HL-60 (cell line): ENCODE results near the gene FBN2.

ENCODE experiments used
- DNase-seq, 2 experiments: peaks; one replicate each; pipeline ENCODE4 v3.0.0-alpha.2; 2010 to 2020; ENCODE audit warnings: low read depth in 1 of 2, low spot score in 1 of 2
- H3K27ac ChIP-seq: fragments of 250-450 bp; sonication (Bioruptor Pico); replicated peaks from 2 replicates; pipeline ENCODE4 v1.5.1; 2020; ENCODE audit warnings: mild to moderate bottlenecking, moderate library complexity
- H3K27me3 ChIP-seq: fragments of 250-450 bp; sonication (Bioruptor Pico); 2 replicates; pipeline ENCODE4 v1.5.1; 2021; ENCODE audit warnings: mild to moderate bottlenecking, moderate library complexity; ENCODE audit not compliant: insufficient read depth, poor library complexity, severe bottlenecking
- H3K4me3 ChIP-seq: replicated peaks from 2 replicates; pipeline ENCODE4 v1.5.1; 2011; ENCODE audit warnings: mild to moderate bottlenecking, control low read depth, low read length; ENCODE audit not compliant: insufficient read depth
- CTCF ChIP-seq: IDR thresholded peaks from one replicate; pipeline ENCODE4 v1.5.1; 2011; ENCODE audit warnings: low read length, control low read depth, inconsistent platforms; ENCODE audit not compliant: insufficient read depth
- GABPA ChIP-seq: IDR thresholded peaks from 2 replicates; pipeline ENCODE4 v1.6.1; 2012; ENCODE audit warnings: low read depth
- POLR2AphosphoS5 ChIP-seq: IDR thresholded peaks from 2 replicates; pipeline ENCODE4 v1.6.1; 2012; ENCODE audit warnings: low read depth
- REST ChIP-seq: IDR thresholded peaks from 2 replicates; pipeline ENCODE4 v1.6.1; 2012; ENCODE audit warnings: low read depth; ENCODE audit not compliant: insufficient replicate concordance
- SPI1 ChIP-seq: IDR thresholded peaks from 2 replicates; pipeline ENCODE4 v1.6.1; 2012; ENCODE audit warnings: low read depth, mild to moderate bottlenecking, borderline replicate concordance

Gene FBN2

DNA sequence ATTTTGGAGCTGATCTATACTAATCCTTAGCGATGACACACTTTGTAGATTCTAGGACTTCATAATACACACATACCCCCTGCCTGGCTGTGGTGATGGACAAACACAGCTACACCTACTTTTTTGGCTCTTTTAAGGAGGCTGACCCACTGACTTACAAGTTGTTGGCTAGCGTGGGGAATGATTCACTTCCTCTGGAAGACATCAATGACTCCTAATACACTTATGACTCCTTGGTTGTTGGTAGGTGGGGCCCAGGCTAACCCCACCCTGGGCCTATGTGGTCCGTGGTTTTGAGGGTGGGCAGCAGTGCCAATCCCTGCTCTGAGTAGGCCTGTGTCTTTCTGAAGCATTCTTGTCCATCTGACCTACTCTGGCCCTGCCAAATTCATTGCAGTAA, 310.0 kb downstream of the FBN2 start:
- no peak for DNase-seq

DNA sequence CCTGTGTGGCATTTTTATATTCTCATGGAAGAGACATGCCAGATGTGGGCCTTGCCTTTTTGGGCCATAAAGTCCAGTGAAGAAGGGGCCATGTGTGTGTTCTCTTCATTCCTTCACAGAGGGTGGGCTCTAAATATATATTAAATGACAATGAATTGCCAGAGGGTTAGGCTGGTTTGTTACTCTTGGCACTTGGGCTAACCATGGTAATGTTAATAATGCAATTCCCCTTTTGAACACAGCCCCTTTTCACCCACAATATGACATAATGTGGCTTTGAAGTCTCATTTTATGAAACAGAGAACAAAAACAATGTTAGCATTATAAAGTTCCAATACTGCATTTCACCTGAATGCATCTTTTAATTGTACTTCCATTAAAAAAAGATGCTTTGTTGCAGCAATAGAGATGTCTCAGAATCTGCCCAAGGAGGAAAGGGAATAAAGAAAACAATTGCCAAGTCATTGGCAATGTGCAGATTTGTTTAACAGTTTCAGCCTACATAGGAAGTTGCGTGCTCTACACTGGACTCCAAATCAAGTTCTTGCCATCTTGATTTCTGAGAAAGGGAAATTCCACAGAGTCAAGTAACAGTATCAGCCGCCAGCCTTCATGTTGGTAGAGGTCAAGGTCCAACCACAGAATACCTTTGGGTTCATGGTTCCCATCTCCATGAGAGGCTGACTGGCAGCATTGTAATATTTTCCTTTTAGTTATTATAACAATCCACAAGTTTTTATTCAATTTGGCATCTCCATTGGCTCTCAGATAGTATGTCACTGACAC, 312.6 kb downstream of the FBN2 start:
- no peak overlapping the region for H3K4me3 ChIP-seq
- H3K27ac ChIP-seq, result no peak overlapping the region
- TF ChIP-seq GABPA, result no peak
- no peak for TF ChIP-seq REST
- TF ChIP-seq CTCF, result no peak
- TF ChIP-seq SPI1, result no peak
- no peak for TF ChIP-seq POLR2AphosphoS5
- no peaks in the 10 kb centered on the region for H3K27me3 ChIP-seq
- DNase-seq, result no peak

More for the DNA sequence above, 310.0 kb downstream of the FBN2 start:
- Histone ChIP-seq H3K27me3 (no peaks in the 10 kb centered on the region), H3K27ac (no peak overlapping the region), H3K4me3 (no peak overlapping the region)
- TF ChIP-seq REST, result no peak
- TF ChIP-seq POLR2AphosphoS5, result no peak
- TF ChIP-seq CTCF, result no peak
- TF ChIP-seq GABPA, result no peak
- no peak for TF ChIP-seq SPI1

- TF ChIP-seq REST (no peak), SPI1 (no peak), POLR2AphosphoS5 (no peak), GABPA (no peak), CTCF (no peak)
- H3K27me3 ChIP-seq, result no peaks in the 10 kb centered on the region
- no peak for DNase-seq
Measured at GRCh38 chr5:128224336-128224735, 313.7 kb downstream of the FBN2 start.

More at GRCh38 chr5:128224336-128224735, 313.7 kb downstream of the FBN2 start:
- H3K4me3 ChIP-seq, result no peak overlapping the region
- H3K27ac ChIP-seq, result no peak overlapping the region
